Thyroid gland (tissue), 4 donors: ENCODE measurements around the gene WDR90.

Experiments
- CTCF ChIP-seq, 6 experiments: fragments of 200-600 bp in 3 of 6; fragments of 450-650 bp in 3 of 6; sonication (generic) in 3 of 6; IDR thresholded peaks; one replicate each; pipeline ENCODE4 v1.5.1; 2016 to 2019; ENCODE audit warnings: antibody characterized with exemption in 6 of 6, mild to moderate bottlenecking in 2 of 6, inconsistent platforms in 1 of 6, moderate library complexity in 1 of 6
- POLR2A ChIP-seq, 2 donors: fragments of 450-650 bp; IDR thresholded peaks; one replicate each; pipeline ENCODE4 v1.6.1; 2017; ENCODE audit warnings: antibody characterized with exemption in 2 of 2, mild to moderate bottlenecking in 2 of 2, moderate library complexity in 1 of 2

- no peak for TF ChIP-seq CTCF (IDR thresholded peaks at IDR 0.05)
- no peak for TF ChIP-seq POLR2A (IDR thresholded peaks at IDR 0.05)
These were observed 53.2 kb downstream of the WDR90 start for GRCh38 chr16:702341-702740.
